Fibroblast of skin of scalp (primary cell): ENCODE data around the gene NUMA1.

ENCODE experiments used
- DNase-seq: peaks from one replicate; pipeline ENCODE4 v3.0.0-alpha.2; 2013

NUMA1 gene

DNA sequence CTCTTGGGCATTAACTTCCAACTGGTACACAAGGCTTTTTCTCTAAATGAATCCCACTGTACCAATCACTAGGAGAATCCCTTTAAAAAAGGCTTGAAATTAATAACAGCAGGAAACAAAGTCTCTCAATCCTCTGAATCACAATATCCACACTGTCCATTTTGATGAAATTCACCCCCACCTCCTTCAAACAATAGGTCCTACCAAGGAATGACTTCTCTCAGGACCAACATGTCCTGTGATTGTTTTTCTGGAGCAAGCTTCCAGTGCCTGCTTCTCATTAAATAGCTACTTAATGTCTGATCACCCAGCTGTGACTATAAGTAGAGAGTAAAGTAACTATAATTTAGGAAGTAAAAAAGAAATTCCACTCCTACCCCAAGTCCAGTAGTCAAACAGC is 13.1 kb downstream of the NUMA1 start:
- no peak for DNase-seq

DNA sequence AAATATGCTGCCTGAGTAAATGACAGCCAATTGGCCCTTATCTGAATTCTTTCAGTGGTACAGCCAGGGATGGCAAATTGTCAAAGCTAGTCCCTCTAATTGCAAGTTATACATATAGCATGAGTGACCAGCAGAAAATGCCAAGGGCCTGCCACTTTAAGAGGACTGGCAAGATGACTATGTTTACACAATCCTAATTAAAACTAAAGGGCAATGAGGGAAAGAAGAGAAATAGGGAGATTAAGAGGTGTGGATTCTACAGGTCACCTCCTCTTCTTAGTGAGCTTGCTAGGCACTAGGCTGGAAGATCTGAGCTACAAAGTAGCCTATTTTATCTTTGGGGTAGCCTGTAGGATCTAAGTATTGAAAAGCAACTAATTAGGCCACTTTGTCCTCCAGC is 13.5 kb downstream of the NUMA1 start:
- no peak for DNase-seq

DNA sequence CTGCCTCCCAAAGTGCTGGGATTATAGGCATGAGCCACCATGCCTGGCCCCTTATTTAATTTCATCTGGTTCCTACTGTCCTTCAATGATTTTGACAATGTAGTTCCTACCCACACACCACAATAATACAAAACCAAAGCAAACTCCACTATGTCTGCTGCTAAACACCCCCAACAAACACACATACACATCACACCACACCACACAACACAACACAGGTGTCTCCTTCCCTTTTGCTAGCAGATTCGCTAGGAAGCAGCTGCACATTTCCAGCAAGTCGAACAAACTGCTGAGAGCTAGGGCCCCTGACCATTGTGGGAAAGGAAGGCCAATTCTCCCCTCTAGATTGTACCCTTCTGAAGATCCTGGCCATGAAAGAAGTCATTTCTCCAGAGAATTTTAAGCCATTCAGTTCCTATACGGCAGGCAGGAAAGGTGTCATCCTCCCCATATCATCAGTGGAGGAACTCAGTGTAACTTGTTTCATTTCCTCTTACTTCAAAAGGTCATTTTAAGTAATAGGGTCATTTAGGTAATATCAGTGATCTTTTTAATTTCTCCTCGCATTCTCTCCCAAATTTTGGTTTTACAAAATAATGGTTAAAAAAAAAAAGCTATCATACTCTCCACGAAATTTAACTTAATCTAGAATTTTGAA is 18.5 kb downstream of the NUMA1 start:
- DNase-seq, result no peak

DNA sequence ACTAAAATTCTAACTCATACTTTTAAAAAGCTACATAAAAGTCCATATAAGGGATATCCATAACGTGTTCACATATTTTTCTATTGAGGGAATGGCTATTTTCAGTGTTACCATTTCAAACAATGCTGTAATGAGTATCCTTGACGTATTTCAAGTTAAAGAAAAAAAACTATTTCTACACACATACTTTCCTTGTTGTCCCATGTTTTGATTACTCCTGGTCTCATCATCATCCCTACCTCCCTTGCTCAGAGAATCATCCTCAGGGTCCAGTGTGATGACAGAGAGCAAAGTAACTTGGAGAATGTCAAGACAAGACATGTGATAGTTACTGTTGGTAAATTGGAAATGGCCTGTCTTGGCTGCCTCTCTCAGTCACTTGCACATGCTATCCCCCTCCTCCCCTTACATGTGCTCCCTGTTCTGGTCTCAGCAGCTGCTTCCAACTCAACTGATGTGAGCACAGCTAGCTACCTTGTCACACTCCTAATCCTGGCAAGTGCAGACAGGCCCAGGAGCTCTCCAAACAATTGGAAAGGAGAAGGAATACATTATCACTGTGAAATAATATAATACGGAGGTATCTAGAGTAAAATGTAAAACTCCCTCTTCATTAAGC is 21.8 kb downstream of the NUMA1 start:
- peak; percentile 82 for DNase-seq

DNA sequence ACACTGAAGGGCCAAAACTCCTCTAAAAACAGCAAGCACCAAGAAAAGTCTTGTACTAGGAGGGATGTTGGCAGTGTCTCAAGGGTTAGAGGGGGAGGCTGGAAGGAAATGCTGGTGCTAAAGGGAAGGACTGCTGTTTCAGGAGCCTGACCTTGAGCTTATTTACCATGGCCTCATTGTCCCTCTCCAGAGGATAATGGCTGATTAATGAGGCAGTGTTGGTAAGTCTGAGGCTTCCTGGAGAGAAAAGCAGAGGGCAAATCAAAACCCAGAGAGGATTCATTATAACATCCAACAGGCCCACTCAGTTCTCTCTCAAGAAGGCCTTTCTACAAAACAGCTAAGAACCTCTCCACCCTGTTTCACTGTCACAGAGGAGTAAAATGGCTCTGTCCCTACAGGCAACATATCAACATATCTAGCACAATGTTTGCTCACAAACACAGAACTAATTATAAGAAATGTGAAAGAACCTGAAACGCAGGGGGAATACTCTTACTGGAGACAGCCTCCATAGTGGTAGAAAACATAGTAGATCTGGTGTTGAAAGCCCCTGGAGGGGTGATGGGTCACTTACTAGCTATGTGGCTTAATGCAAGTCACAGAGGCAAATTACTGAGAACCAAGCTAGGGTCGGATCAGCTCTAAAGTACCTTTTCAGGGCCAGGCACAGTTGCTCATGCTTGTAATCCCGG is 31.4 kb downstream of the NUMA1 start:
- DNase-seq, result no peak

DNA sequence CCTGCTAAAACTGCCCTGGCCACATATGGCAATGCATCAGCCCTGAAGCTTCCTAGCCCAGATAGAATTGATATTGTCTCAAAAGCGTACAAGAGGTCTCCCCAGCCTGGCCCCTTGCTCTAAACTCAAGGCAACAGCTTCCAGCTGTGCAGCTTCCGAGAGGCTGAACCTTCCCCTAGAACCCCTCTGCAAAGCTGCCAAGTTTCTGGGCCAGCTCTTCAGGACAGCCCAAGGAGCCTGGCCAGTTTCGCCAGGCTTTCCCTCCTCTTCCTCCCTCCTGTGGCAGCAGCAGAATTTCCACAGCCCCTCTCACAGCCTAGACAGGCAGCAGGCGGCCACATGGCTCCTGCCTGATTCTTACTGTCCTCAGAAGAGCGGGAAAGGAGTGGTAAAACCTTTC is 34.5 kb downstream of the NUMA1 start:
- DNase-seq, result no peak

DNA sequence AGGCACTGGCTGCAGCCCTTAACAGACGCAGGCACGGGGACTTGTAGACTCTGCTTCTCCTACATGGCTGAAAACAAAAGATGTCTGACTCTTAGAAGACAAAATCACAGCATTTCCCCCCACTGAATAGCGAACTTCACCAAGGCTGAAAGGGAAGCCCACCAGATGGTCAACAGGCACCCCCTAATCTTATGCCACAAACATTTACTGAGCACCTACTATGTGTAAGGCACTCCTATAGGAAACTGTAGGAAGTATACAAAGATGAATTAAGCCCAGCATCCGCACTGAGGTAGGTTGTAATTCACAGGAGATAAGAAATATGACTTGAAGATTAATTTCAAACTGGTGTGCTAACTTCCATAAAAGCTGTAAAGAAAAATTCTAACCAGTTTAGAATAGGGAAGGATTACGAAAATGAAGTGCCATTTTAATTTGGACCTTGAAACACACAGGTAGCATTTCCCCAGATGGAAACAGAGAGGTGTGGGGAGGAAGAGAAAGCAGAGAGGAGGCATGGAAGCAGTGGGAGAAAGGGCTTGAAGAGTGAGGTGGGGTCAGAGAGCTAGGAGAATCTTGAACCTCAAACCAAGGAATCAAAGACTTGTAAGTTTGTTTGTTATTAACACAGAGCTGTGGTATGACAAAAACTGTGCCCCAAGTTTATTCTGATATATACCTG is 38.1 kb downstream of the NUMA1 start:
- DNase-seq, result no peak

DNA sequence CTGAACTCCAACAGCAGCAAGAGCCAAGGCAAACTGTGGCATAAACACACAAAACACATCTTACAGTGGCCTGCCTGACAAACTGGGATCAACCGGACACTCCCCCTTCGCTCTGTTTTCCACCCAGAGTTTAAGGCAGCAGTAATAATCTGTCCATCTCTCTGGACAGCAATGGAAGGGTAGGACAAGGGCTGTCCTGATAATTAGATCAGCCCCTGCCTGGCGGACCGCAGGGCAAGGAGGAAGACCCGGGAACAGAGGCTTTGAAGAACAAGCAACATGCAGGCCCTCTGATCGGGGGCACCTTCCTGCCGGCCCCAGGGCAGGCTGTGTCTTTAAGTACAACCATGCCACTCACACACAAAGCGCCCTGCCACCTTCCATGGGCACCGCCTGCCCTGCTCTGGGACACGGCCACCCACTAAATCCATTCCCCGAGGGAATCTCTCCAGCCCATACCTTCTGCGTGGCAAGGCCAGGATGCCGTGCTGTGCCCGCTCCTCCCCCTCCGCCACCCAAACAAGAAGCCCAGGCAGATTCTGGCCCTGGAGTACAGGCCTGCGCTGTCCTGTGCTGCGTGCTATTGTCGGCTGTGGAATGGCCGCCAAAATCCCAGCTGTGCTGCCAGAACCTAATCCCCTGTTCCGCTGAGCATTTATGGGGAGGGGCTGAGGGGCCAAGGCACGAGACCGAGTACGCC is 38.8 kb downstream of the NUMA1 start:
- DNase-seq, result peak; percentile 83

DNA sequence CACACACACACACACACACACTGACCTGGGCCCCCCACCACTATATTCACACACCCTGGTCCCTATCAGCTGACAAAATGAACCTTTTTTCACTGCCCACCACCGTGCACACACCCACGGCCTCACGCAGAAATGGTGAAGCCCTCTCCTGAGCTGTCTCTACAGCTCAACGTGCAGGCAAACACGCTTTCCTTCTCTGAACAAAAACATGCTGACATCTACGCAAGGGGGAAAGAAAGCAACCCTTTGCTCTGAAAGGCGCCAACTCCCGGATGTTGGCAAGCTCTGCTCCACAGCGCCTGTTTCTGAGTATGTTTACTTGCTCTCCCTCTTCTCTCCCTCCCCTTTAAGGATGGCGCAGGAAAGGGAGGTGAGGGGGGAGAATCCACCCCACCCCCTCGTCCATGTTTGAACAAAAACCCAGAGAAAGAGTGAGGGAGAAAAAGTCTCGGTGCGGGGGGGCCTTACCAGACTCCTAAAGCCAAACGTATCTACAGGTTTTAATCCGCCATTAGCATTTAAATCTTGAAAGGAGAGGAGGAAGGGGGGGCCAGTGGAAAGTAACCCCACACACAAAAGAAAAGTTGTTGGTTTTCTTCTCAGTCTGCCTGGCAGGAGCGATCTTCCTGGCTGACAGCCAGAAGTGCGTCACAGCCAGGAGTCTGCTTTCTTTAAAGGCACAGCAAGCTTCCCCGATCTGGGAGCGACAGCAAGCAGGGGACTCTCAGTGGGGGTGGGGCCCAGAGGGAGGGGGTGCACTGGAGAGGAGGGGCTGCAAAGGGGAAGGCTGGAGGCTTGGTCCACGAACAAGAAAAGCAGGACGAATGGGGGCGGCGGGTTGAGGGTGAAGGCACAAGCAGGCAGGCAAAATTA is 39.6 kb downstream of the NUMA1 start:
- DNase-seq, result peak; percentile 97

DNA sequence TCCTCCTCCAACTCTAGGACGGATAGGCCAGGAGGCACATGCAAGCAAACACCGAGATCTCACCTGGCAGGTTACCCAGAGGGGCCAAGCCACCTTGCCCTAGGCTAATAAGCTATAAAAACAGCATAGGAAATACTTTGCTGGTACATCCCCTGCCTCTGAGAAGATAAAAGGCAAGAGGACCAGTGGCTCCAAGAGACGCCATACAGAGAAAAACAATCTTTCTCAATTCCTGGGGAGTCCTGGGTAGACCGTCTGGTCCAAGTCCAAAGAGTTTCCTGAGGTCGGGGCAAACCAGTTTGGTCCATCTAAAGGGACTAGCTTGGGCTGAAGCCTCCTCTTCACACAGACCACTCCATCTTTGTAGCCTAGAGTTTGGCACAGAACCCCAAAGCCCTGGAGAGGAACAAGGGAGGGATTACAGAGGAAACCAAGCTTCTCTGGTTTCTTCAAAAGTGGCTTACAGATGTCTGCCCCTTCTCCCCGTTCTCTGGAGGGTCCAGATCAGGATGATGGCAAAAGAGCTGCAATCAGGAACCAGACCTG is 40.4 kb downstream of the NUMA1 start:
- DNase-seq, result no peak

DNA sequence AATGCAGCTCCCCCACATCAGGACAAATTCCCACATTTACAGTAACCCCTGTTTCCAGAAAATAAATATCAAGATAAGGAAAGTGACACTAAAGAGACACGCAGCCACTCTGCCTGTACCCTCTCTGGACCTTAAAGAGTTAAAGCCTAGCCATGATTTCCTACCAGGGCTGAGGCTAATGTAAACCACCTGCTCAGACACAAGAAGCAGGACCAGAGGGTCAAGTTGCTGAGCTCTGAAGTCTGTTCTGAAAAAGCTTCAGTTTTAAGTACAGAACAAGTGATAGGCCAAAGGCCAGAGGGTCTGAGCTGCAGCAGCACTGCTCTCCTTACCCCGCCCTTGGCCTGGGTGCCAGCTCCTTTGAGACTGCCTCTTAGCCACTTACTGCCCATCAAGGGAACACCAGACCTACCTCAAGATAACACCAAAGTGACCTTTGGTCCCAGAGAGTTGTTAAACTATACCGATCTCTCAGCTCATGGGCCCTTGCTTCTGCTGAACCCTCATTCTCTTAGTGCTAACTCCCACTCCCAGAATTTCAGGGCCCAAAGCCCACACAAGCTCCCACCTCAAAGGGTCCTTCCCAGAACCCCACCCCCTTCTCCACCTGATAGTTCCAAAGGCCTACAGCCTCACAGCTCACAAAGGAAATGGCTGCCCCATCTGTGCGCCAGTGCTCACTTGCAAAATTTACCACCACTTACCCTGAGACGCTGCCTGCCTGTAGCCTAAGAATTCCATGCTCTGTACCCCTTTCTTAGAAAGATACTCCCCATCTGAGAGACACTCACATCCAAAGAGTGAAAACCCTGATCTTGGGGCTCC is 41.1 kb downstream of the NUMA1 start:
- peak; percentile 23 for DNase-seq

DNA sequence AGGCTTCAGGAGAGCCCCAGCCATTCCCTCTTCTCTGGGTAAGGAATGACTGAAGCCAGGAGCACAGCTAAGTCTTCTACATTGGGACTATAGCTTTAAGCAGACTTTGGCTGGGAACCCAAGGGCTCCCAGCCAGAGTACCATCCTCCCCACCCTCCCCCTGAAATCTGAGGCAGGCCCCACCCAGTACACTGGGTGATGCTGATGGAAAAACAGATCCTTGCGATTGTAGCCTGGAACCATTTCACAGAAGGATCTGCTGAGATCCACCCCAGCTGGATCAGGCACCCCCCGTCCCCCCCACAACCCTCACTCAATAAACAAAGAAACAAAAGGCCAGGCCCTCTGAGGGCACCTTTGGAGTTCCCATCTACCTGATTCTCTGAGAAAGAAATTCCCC is 41.9 kb downstream of the NUMA1 start:
- DNase-seq, result peak; percentile 81

DNA sequence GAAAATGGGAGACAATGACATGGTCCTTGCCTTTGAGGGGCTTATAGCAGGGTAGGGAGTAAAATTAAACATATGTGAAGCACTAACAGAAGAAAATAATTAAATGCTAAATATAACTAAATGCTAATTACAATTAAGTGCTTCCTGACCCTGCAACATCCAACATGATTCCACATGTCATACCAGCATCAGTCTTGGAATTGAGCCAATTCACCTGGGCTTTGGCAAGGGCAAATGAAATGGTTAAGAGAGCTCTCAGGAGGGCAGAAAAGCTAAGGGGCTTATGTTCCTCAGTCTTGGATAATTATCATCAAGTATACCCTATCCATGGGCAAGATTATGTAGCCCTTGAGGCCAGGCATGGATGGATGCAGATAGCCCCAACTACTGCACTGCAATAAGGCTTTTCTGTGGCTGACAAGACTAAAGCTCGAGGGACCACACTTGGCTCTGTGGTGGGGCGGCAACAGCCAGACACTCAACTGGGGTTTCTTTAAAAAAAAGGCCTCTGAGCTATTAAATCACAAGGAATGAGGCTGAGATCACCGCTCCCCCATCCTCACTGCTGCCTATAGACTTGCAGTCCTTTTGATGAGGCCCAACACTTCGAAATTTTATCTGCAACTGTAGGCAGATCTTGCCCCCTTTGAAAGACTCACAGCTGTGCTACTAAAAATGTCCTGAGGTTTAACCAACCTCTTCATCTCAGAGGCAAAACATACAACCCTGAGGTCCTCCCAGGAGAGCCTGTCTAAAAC is 42.6 kb downstream of the NUMA1 start:
- peak; percentile 56 for DNase-seq

DNA sequence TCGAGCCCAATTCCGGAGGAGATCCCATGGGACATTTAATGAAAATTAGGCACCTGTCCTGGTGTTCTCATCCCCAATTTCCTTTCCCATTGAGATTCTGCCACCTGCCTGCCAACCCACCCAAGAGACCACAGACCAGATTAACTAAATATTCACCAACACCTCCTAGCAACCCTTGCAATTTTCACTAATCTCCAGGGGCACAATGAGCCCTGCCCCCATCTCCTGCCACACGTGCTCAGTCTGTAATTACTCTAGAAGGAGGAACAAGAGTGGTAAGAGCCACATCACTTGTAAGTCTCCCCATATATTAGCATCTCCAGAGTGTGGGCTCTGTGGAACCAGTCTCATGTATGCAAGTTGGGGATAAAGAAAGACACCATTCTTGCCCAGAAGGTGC is 43.7 kb downstream of the NUMA1 start:
- DNase-seq, result no peak

DNA sequence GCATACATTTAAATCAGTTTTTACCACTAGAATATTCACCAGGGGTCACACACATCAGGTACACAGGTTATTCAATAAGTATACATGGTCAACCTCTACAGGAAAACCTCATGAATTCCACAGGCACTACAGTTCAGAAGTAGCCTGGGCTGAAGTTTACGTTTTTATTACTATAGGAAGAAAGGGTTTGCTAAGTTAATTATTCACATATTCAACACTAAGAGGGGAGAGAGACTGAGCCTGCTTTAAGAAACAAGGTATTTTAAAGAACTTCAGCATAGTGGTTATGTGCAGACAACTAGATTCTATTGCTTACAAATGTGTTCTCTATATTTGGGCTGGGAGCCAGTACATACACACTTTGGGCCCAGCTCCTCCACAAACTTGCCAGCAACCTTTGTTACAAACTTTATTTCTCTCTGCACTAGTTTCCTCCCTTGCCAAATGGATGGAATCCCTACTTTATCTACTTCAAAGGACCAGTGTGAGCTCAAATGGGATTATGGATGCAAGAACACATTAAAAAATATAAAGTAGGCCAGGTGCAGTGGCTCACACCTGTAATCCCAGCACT is 49.8 kb downstream of the NUMA1 start:
- DNase-seq, result no peak

DNA sequence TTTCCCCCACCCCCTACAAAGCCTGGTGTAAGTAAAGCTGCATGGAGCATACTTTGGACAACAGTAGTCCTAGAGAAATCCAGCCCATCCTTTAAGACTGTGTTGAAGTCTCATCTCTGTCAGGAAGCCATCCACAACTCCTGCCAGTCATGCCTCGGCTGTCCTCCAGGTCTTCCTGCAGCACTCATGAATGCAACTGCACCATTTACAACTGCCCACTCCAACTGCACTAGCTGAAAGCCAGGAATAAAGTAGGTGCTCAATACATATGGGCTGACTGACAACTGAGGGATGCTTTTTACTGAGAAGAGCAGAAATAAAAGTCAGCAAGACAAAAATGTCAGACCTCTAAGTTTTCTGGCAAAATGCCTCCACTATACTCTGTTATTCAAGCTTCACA is 54.3 kb downstream of the NUMA1 start:
- DNase-seq, result no peak

DNA sequence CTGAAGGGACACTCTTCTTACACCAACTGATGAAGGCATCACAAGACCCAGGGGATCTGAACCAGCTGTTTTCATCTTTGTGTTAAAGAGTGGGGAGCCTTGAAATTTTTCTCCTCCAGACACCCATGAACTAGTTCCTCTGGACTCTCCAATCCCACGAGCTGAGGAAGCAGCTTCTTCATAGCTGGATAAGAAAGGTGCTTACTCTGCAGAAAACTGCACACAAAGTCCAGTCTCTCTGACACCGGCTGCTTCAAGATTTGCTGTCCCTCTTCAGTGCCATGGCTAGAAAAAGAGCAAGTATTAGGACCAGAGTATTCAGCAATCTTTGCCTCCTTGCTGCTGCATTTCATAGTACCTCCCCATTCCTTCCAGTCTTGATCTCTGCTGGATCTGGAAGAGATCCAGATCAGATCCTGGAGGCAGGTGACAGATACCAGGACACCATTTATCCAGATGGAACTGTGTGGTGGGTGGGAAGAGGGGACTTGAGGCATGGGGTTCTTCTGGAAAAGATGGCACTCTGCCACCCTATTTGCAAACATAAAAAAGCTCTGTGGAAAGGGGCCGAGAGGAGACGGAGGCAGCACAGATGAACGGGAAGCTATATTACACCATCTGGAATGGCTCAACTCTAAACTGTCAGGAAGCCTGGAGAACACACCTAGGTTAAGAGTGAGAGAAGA is 56.1 kb downstream of the NUMA1 start:
- DNase-seq, result no peak

DNA sequence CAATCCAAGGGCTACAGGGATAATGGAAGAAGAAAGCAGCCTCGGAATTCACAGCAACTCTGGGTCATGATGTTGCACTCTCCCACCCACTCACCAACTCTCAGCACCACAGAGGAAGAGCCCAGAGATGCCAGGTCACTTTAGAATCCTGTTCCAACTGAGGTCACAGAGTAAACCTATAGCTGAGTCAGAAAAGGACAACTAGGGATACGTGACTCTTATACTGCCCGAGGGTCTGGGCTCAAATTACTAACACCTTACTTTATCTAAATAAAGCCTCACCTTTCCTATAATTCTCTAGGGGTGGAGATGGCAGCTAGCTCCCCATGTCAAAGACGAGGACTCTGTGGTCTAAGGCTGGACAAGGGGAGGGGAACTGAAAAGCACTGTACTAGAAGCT is 57.0 kb downstream of the NUMA1 start:
- DNase-seq, result no peak

DNA sequence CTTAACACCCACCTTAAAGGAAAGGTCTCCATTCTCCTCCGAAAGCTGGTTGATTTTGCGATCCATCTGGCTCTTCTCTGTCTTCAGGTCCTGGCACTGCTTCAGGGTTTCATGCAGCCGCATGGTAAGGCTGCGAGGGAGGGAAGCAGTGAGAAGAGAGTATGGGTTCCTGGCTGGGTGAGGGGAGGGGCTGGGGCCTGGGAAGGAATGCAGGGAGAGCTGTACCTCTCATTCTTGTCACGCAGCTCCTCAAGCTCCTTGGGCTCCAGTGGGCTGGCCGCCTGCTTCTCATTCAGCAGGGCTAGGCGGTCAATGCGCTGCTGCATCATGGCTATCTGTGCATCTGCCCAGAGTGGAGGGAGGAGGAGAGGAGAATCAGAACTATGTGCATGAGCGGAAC is 62.2 kb downstream of the NUMA1 start:
- DNase-seq, result no peak
